GM12874 (cell line): ENCODE measurements around the gene VRK2.

ENCODE experiments used
- TF ChIP-seq, protein P1 (sequence below): IDR thresholded peaks from 2 replicates; pipeline ENCODE4 v1.5.1; 2011; ENCODE audit warnings: low read depth, mild to moderate bottlenecking, control low read depth, low read length, moderate library complexity; ENCODE audit not compliant: insufficient read depth

The VRK2 gene

DNA sequence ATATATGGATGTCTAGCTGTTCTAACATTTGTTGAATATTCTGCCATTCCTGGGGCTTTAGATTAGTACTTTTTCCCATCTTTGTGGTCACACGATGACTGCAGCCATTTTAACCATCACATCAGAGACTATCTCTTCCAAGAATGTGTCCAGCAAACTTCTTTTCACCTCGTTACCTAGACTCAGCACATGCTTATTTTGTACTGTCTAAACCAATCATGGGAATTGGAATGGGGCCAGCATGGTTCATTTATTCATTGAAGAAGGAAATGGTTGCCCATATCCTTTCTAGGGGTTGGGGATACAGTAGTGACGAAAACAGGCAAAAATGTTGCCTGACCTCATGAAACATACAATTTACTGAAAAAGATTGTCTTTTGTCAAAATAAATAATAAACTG lies 2.5 kb upstream of the VRK2 start:
- TF ChIP-seq, protein P1, sequence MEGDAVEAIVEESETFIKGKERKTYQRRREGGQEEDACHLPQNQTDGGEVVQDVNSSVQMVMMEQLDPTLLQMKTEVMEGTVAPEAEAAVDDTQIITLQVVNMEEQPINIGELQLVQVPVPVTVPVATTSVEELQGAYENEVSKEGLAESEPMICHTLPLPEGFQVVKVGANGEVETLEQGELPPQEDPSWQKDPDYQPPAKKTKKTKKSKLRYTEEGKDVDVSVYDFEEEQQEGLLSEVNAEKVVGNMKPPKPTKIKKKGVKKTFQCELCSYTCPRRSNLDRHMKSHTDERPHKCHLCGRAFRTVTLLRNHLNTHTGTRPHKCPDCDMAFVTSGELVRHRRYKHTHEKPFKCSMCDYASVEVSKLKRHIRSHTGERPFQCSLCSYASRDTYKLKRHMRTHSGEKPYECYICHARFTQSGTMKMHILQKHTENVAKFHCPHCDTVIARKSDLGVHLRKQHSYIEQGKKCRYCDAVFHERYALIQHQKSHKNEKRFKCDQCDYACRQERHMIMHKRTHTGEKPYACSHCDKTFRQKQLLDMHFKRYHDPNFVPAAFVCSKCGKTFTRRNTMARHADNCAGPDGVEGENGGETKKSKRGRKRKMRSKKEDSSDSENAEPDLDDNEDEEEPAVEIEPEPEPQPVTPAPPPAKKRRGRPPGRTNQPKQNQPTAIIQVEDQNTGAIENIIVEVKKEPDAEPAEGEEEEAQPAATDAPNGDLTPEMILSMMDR, result no peak

DNA sequence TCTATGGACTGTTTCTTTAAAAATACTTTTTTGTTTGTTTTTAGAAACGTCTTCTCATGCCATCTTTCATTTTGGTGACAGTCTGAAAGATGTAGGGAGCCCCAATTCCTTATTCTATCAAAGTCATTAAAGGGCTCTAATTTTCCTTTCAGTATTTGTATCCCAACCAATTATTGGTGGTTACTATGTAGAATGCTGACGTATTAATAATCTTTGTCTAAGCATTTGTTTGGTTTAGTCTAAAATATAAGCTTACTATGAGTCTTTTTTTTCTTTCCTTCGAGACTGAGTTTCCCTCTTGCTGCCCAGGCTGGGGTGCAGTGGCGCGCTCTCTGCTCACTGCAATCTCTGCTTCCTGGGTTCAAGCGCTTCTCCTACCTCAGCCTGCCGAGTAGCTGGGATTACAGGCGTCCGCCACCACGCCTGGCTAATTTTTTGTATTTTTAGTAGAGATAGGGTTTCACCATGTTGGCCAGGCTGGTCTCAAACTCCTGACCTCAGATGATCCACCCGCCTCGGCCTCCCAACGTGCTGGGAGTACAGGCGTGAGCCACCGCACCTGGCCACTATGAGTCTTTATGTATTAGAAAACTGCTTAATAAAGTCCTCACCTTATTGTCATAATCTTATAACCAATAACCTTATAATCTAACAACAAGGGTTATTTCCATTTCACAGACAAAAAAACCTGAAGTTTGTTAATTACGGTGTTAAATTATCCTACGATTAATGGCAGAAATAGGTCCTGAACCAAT lies 849 bp upstream of the VRK2 start:
- TF ChIP-seq, protein P1, result no peak

DNA sequence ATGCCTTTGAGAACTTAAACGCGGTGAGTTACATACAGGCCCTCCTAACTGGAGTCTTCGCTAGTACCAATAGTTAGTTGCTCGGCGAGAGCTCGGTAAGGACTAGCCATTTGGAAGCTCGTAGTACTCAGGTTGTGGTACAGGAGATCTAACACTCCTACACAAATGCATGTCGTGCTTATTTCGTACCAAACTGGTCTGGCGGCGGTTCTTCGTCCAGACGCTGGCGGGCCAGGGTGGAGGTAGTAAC lies 346 bp upstream of the VRK2 start:
- TF ChIP-seq, protein P1, result no peak

DNA sequence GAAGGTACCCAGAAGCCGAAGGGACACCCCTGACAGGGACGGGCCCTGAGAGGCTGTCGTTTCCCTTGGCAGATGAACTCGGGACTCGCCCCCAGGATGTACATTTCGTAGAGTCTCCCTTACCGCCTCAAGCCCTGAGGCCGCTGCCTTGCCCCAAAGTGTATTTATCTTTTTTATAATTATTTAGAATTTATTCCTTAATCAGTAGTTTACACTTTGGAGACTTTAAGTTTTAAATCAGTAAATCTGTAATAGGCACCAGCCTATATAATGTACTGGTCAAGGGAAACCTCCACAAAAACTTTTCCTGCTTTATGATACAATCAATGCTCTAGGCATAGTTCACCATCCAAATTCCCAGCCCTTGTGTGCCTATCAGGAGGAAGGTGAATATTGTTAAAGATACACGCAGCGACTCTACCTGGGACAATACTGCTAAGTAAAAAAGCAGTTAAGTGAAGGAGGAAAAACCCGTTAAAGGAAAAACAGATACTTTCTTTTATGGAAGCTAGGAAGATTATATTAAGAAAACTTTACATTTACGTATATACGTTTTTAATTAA lies 848 bp downstream of the VRK2 start:
- TF ChIP-seq, protein P1, result no peak

DNA sequence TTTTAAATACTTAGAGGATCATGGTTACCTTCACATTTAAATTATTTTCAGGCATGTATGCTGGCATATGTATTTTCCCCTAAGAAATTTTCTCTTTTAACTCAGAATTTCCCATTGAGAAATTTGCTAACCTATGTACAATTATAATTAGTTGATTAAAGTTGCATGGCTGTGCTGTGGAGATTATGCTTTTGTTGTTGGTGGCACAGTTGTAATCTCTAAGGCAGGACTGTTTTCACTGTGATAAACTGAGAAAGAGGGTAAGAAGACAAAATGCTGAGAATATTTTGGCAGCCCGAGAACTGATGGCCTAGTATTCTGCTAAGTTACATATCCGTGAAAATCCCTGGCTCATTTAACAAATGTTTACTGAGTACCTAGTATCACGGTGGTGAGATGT lies 1.4 kb downstream of the VRK2 start:
- TF ChIP-seq, protein P1, result no peak

DNA sequence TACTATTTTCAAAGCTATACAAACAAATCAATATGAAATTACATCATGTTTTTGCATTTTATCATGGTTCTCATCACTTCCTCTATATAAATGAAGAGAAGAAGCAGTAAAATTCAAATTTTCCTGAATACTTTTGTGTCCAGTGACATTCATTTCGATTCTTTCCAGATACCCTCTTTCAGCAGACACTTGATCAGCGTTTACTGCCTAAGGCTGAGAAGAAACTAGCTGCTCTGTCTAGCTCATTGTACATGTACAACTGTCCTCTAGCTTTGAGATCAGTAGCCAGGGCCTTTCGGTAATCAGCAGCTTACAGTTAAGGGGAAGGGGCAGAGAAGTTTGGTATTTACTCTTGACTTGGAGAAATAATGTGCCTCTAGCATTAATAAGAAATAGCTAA lies 4.8 kb downstream of the VRK2 start:
- TF ChIP-seq, protein P1, result no peak

DNA sequence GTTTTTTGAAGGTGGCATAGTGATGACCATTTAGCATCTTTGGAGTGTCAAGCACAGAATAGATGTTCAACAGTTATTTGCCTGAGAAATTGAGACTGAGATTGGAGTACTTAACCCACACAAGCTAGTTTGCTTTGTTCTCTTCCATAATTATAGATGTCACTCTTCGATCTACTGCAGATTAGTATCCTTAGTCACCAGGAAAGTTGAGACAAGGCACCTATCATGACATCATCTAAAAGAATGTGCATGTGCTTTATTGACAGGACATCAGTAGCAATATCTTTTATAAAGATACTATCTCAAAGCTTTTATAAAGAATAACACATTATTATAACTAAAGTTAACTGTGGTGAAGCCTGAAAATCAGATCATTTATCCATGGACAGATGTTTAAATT lies 6.4 kb downstream of the VRK2 start:
- TF ChIP-seq, protein P1, result no peak

DNA sequence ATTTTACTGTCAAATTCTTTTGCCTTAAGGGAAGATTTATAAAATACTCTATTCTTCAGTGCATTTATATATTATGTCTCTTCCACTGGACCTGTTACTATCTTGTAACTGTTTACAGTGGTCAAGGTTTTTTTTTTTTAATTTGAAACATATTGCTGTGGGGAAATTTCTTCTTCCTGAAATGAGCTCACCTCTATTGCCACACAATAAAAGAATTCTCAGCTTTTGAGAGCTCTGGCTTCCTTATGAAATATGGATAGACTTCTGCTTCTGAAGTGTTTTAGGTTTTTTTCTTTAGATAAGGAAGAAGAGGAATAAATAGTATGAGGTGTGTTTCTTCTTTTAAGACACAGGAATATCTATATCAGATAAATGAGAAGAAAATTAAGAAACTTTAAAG lies 7.7 kb downstream of the VRK2 start:
- TF ChIP-seq, protein P1, result no peak
